Gastrocnemius medialis (tissue), 4 donors: ENCODE results near the gene SMC3.

Experiments used
- CTCF ChIP-seq, 5 experiments: fragments of 450-650 bp in 3 of 5; fragments of 200-600 bp in 2 of 5; sonication (generic) in 2 of 5; IDR thresholded peaks in 4 of 5; conservative IDR thresholded peaks in 1 of 5; 1 replicate in 4 of 5; 2 replicates in 1 of 5; pipeline ENCODE4 v1.5.1; 2016 to 2019; ENCODE audit warnings: antibody characterized with exemption in 5 of 5, mild to moderate bottlenecking in 3 of 5, moderate library complexity in 3 of 5
- POLR2A ChIP-seq, 2 donors: fragments of 450-650 bp; IDR thresholded peaks; one replicate each; pipeline ENCODE4 v1.6.1; 2017; ENCODE audit warnings: antibody characterized with exemption in 2 of 2, mild to moderate bottlenecking in 2 of 2, moderate library complexity in 2 of 2

DNA sequence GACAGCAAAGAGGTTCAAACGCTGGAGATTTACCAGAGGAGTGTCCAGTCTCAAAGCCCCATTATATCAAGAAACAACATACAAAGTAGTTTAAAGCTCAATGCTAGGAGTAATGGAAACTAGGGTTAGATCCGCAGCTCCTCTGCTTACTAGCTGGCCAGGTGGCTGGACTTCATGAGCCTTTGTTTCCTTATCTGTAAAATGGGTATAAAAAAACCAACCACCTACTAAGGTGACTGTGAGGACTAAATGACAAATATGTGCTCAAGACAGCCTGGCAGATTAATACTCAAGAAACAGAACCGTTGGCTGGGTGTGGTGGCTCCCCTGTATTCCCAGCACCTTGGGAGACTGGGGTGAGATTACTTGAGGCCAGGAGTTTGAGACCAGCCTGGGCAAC lies 70.8 kb downstream of the SMC3 start:
- TF ChIP-seq CTCF (IDR thresholded peaks at IDR 0.05 in 4 of 5, conservative IDR thresholded peaks at IDR 0.05 in 1 of 5) (no peak), POLR2A (IDR thresholded peaks at IDR 0.05) (no peak)
